GM19324 (cell line): ENCODE data around the gene RIMS3.

Experiments
- ATAC-seq: cut with Tn5 transposase; IDR thresholded peaks from one replicate; pipeline ENCODE4 v1.9.1; 2021; ENCODE audit warnings: mild to moderate bottlenecking, moderate library complexity; ENCODE audit not compliant: unreplicated experiment, low FRiP score

Gene RIMS3

DNA sequence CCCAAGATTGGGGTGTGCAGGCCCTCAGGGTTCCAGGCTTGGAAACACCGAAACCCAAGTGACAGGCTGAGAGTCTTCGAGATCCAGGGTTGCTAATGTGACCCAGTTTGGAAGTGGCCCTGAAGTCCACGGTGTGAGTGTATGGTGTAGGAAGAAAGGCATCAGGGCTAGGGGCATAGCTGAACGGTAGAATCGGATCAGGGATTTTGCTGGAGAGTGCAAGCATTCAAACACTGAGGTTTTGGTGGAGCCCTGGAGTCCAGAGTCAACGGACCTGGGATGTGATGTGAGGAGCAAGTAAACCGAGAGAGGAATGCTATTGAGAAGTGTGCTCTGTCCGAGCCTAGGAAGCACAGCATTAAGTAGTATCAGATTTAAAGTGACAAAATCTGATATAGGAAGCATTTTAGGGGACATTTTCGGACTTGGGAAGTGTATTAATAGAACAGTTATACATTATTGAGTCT is 27.0 kb upstream of the RIMS3 start:
- ATAC-seq: no peak

DNA sequence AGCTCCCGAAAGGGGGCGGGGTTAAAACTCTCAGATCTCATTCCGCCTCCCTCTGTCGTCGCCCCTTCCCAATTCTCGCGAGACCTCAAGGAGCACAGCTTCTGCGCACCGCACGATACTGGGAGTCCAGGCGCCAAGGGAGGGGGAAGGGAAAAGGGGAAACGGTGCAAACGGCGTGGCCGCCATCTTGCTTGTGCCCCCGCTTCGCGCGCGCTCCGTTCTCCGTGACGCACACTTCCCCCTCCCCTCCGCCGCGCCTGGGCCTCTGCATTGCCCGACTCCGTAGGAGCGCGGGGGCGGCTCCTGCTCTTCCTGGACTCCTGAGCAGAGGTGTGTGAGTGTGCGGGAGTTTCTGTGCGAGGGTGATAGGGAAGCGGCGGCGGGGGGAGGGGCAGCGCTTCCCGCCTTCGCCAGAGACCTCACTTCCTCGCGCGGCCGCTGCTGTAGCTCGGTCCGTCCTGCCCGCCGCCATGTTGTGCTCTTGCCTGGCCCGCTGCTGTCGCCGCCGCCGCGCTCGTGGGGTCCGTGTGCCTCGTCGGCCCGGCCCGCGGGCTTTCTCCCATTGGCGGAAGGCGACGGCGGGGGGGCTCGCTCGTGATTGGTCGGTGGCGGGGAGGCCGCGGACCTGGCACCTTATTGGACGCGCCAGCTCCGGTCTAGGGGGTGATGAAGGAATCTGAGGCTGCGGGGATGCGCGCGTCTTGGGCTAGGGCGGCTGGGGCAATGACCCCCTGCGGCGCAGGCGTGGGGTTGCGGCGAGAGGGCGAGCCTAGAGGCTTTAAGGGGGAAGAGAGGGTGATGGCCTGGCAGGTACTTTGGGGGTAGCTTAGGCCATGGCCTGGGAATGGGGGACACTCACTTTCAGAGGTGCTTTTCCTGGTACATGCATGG is 26.3 kb upstream of the RIMS3 start, which contains the start of gene NFYC:
Gene NFYC (plus strand): TSS at position 167 of the 891 bp plus-strand sequence. CDS start 47,140 bp downstream, outside the sequence.
- ATAC-seq: peak; percentile 80

DNA sequence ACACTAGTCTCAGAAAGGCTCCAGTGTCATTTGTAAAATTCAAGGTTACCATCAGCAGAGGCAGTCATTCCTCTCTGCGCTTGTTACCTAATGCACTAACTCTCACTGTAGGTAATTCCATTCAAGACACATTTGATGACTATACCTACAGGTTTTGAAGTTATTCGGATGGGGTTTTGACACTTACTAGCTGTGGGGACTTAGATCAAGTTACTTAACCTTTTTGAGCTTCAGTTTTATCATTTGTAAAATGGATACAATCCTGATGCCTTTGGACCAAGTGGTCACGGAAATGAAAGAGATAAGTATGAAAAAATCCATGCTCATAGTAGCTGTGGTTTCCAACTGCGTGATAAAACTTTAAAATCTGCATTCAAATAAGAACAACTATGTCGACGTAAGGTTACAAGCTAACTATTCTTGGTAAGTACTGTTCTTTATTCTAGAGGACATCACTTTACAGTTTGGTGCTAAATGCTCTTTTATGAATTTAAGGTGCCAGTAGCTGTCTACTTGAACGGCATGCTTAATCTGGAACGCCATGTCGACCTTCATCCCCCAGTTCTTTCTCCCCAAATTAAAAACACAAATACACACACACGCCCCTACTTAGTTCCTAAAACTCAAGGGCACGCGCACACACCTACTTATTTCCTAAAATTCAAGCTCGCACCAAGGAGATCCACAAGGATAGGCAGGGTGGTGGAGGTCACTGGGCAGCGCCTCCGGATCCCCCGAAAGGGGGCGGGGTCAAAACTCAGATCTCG is 25.5 kb upstream of the RIMS3 start:
- no peak for ATAC-seq

DNA sequence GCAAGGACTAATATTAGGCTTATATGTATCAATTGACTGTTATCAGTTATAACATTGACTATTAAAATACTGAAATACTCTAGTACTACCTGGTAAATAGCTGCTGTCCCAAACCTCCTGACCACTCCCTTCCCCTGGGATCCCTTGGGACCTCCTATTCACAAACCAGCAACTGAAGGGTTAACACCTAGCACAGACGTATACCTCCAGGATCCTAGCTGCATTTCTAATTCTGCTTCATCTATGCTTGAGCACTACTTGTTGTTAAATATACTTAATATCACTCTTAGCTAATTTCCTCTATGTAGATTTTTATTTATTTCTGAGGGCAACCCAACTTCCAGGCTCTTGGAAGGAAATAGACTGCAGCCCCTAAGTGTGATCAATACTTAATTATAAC is 24.3 kb upstream of the RIMS3 start:
- no peak for ATAC-seq

DNA sequence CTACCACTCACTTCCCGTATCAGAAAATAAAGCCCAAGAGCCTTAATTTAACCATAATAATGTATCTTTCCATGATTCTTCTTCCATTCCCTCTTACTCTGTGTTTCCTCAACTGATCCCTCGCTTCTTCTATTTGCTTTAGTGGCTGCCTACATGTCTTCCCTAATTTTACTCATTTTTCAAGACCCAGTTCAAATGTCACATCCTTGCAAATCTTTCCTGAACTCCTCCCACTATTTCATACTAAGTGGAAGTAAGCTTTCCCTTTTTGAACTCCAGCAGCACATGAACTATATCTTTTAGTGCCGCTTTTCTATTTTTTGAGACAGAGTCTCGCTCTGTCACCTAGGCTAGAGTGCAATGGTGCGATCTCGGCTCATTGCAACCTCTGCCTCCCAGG is 22.2 kb upstream of the RIMS3 start:
- ATAC-seq: no peak

DNA sequence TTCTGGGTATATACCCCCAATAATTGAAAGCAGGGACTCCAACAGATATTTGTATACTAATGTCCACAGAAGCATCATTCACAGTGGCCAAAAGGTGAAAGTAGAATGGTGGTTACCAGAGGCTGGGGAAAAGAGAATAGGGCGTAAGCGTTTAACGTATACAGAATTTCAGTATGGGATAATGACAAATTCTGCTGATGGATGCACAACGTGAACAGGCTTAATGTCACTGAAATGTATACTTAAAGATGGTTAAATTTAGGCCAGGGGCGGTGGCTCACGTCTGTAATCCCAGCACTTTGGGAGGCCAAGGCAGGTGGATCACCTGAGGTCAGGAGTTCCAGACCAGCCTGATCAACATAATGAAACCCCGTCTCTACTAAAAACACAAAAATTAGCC is 21.6 kb upstream of the RIMS3 start:
- no peak for ATAC-seq

DNA sequence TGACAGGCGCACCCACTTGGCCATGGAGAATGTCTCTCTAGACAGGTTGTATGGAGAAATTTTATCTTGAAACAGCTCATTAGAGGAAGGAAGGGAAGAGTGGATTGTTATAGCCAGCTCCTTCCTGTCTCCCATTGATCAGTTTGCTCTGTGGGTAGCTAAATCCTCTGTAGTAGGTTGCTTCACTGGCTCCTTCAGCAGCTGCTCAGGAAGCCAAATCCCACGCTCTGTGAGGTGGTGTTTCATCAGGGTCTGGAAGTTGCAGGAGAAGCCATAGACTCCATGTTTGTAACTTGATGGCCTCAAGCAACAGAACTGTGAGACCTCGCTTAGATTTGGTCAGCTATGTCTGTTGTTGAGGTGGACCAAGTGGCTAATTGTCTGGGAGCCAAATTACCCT is 19.2 kb upstream of the RIMS3 start:
- ATAC-seq: no peak

DNA sequence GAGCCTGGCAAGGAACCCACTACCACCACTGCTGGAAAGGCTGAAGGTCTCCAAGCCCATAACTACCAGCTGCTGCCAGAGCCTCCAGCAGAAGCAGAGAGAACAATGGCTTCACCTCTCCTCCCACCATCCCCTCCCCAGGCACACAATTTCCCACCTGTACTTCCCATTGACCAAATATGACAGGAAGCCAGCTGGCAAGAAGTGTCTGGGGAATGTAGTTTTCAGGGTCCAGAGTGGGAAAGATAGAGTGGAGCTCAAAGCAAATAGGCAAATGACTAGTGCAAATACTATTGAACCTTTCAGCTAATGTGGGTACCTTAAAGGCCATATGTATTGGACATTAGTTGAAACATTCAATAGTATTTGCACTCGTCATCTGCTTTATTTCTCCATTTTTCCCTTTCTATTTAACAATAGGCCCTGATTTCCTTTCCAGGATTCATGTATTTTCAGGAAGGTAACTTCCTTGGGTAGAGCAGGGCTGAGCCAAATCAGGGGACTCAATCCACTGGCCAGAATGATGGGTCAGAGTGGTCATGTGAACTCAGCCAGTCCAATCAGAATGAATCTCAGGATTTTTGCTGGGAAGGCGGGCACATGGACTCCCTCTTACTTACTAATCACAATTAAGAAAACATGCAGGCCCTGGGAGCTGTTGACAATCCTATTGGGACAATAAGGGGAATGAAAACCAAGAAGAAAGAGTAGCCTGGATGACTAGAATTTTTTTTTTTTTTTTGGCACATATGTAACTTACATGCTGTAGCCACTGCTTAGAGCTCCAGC is 13.9 kb upstream of the RIMS3 start:
- no peak for ATAC-seq

DNA sequence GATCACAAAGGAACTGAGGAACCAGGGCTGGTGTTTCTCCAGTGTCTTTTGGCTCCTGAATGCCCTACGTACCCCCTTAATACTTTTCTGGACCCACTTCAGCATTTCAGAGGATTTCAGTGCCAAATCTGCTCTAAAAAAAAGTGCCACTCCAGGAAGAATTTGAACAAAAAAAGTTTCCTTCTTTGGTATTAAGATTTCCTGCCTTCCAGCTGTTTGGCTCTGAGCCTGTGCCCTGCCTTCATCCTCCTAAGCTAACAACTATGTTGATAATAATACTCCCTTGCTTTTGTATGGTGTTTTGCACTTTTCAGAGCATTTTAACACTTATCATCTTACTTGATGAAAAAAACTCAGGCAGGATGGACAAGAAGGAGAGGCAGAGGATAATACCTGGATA is 11.0 kb upstream of the RIMS3 start:
- ATAC-seq: no peak

DNA sequence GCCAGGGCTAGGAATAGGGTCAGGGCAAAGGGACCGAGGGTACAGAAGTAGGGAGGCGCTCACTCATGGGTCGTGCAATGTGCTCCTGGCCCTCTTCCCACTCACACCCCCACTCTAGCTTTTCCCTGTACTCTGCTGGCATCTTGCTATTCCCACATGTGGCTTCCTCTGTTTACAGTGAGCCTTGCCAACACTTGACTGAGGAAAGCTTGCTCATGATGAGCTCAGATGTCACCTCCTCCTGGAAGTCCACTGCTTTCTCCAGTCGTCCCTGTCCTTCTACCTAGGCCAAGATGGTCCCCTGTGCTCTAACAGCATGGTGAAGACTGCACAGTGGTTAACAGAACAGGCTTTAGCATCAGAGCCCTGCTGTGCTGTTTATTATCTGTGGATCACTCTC is 8.0 kb upstream of the RIMS3 start:
- ATAC-seq: no peak

DNA sequence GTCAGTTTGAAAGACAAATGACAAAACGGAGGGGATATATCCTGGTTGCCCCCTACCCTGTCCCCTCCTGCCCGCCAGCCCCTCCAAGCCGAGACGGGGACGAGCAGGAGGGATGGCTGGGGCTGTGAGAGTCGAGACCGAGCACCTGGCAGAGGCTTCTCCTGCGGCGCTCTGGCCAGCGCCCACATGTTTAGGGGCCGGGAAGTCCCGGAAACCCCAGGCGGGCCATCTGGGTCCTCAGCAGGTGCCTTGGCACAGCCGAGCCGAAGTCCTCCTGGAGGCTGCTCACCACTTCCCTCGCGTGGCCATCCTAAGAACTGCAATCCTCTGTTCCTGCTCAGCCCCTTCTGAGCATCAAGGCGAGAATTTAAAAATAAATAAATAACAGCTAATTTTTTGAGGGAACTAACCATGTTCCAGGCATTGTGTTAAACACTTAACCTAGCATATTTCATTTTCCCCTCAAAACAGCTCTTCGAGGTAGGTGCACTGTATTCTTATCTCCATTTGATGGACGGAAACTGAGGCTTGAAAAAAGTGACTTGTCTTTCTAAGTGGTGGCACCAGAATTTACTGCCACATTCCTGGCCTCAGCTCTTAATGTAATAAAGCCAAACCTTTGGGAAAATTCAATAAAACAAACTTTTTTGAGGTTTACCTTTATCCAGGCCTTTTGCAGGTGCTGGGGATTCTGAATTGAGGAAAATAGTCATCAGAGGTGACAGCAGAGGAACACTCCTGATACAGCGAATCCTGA is 3.5 kb upstream of the RIMS3 start:
- no peak for ATAC-seq

DNA sequence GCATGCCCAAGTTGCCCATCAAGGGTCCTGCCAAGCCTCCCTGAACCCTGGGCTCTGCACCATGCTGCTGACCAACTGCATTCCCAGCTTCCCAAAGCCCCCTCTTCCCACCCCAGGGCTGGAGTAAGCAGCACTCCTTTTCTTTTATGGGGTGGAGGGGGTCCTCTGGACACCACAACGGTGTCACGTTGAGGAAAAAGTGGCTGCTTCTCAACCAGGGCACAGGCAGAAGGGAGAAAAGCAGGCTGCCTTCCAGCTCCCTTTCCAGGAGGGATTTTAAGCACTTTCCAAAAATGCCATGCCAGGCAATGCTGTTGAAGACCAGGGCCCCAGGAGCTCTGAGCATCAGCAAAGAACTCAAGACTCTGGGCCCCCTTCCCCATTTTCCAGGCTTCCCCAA is 691 bp downstream of the RIMS3 start:
- no peak for ATAC-seq

DNA sequence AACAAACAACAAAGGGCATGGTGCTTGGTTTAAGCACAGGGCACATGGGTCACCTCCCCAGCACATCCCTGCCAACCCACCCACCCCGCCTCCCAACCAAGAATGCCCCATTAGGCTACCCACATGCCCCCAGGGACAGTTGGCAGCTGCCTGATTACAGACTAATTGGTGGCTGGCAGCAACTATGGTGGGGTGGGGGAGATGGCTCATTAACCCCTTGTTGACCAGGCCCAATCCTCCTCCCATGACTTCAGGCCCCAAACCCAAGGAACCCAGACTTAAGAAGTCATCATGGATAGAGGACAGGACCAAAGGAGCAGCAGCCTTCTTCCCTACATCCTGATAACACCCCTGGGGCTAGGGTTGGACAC is 1.3 kb downstream of the RIMS3 start:
- ATAC-seq: no peak

DNA sequence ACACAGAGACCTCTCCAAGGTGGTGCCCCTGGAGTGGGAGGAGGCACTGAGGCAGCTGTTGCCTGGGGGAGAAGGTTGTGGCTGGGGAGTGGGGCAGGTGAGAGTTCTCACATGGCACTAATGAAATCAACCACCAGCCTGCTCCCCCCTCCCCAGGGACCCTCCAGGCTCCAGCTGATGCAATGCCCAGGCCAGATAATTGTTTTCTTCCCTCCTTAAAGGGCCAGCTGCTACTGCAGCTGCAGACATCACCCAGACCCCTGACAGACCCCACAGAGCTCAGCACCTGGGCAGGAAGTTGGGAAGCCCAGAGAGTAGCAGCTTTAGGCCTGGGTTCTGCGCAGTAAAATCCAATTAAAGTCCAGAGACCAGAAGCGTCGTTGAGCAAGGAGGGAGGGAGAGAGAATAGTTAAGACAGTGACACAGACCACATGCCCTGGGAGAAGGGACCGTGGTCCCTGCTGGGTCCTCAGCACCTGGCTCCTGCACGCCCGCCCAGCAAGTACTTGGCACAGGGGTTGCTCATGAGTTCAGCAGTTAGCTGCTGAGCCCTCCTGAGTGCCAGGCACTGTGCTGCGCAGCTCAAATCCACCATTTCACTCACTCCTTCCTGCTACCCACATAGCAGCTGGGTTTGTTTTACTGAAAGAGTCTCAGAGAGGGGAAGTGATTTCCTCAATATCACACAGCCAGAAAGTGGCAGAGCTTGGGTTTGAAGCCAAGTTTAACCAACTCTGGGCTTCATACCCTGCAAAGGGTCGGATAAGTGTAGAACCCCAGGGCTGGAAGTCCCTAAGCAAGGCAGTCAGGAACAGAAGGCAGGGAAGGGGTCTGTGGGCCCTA is 1.9 kb downstream of the RIMS3 start:
- no peak for ATAC-seq

DNA sequence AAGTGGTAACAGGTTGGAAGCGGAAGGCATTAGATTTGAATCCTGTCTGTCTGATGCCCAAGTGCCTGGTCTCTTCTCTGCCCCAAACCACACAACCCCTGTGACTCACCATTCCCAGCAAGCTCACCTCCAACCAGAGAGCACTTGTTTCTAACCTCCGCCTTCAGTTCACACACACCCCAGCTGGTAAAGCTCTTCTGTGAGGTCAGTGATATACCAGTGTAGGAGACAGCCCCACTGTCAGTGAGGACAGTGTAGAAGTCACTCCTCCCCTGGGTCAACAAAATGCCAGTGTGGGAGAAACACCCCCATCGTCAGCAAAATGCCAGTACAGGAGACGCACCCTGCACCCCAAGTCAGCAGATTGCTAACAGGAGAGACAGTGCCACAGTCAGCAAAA is 2.6 kb downstream of the RIMS3 start:
- no peak for ATAC-seq

DNA sequence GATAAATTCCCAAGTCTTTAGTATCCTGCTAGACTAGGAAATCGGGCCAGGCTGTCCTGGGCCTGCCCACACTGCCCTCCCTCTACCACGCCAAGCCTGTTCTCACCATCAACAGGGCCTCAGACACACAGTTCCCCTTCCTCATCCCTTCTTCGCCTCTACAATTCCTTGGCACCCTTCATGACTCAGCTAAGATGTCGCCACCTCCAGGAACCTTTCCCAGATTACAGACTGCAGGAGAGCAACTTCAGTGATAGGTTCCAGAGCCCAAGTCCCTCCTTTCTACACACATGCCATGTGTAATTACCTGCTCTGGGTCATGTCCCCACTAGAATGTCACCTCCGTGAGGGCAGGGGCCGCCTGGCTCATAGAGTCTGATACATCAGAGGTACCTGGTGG is 3.3 kb downstream of the RIMS3 start:
- no peak for ATAC-seq

DNA sequence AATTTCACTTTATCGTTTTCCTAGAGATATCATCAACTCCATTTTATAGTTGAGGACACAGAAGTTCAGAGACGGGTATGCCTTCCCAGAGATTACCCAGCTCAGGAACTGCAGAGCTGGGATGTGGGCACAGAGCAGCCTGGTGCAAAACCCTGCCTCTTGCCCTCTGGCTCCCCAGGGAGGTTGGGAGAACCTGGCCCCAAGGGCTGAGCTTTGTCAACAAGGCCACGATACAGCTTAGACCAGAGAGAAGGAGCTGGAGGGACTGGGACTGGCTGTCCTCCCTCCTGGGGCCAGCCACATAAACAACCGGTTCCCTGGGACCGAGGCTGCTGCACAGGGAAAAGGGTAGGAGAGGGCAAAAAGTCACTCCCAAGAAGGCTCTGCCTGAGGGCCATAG is 3.8 kb downstream of the RIMS3 start:
- no peak for ATAC-seq

DNA sequence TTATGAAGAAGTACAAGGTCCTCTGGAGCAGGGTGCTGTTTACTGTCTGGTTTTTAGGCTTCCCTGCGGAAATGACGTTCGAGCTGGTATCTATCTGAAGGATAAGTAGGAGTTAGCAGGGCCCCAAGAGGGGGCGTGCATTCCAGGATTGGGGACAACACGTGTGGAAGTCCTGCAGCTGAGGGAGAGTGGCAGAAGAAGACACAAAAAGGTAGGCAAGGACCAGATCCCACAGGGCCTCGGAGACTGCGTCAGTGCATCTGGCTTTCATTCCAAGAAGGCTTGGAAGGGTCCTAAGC is 5.9 kb downstream of the RIMS3 start:
- ATAC-seq: no peak
